GM23338 (cell line): ENCODE results near the gene RAD51B. TPM values are rescaled to one million over a fixed set of nuclear protein-coding genes. Genes with fewer than 3 reads are reported as not detected.

Source experiments
- ATAC-seq: fragments of 200-7000 bp; cut with Tn5 transposase; 3 replicates; pipeline ENCODE4 v1.9.1; 2020
- DNase-seq: peaks from one replicate; pipeline ENCODE4 v3.0.0-alpha.2; 2015; ENCODE audit warnings: low spot score
- H2AFZ ChIP-seq: fragments of 200-600 bp; sonication (generic); 2 replicates; pipeline ENCODE4 v1.8.0; 2016; ENCODE audit warnings: antibody characterized with exemption, mild to moderate bottlenecking, moderate library complexity
- H3F3A ChIP-seq: fragments of 200-600 bp; sonication (generic); replicated peaks from 2 replicates; pipeline ENCODE4 v1.8.0; 2017; ENCODE audit warnings: antibody characterized with exemption, mixed run types, low read depth
- H3K27ac ChIP-seq: fragments of 200-600 bp; sonication (generic); 2 replicates; pipeline ENCODE4 v1.6.1; 2016; ENCODE audit warnings: low read depth
- H3K27me3 ChIP-seq: fragments of 200-600 bp; sonication (generic); 2 replicates; pipeline ENCODE4 v1.8.0; 2016; ENCODE audit warnings: mild to moderate bottlenecking, mixed run types, moderate library complexity; ENCODE audit not compliant: insufficient read depth
- H3K36me3 ChIP-seq: fragments of 200-600 bp; sonication (generic); 2 replicates; pipeline ENCODE4 v1.8.0; 2016; ENCODE audit warnings: mild to moderate bottlenecking; ENCODE audit not compliant: insufficient read depth
- H3K4me1 ChIP-seq: fragments of 200-600 bp; sonication (generic); 2 replicates; pipeline ENCODE4 v1.8.0; 2016; ENCODE audit warnings: mild to moderate bottlenecking, moderate library complexity; ENCODE audit not compliant: insufficient read depth
- H3K4me2 ChIP-seq: fragments of 200-600 bp; sonication (generic); 2 replicates; pipeline ENCODE4 v1.7.1; 2017; ENCODE audit warnings: mixed run types
- H3K4me3 ChIP-seq: fragments of 200-600 bp; sonication (generic); 2 replicates; pipeline ENCODE4 v1.6.1; 2016; ENCODE audit warnings: mixed run types
- H3K79me2 ChIP-seq: fragments of 200-600 bp; sonication (generic); replicated peaks from 2 replicates; pipeline ENCODE4 v1.8.0; 2017; ENCODE audit warnings: mild to moderate bottlenecking; ENCODE audit not compliant: insufficient read depth
- H3K9me2 ChIP-seq: fragments of 200-600 bp; sonication (generic); 2 replicates; pipeline ENCODE4 v1.8.0; 2017; ENCODE audit not compliant: insufficient read depth
- H4K20me1 ChIP-seq: fragments of 200-600 bp; sonication (generic); replicated peaks from 2 replicates; pipeline ENCODE4 v1.8.0; 2017; ENCODE audit warnings: mild to moderate bottlenecking; ENCODE audit not compliant: insufficient read depth
- H3K27ac Mint-ChIP-seq: 2 replicates; pipeline ENCODE4 v1.8.0; 2020; ENCODE audit warnings: inconsistent platforms, mild to moderate bottlenecking, moderate library complexity, mixed read lengths
- H3K27me3 Mint-ChIP-seq: 3 replicates; pipeline ENCODE4 v1.8.0; 2022; ENCODE audit warnings: low read depth, mild to moderate bottlenecking, moderate library complexity, mixed read lengths, inconsistent platforms; ENCODE audit not compliant: insufficient read depth, poor library complexity
- H3K36me3 Mint-ChIP-seq: 3 replicates; pipeline ENCODE4 v1.8.0; 2021; ENCODE audit warnings: low read depth, mild to moderate bottlenecking, inconsistent platforms, moderate library complexity, mixed read lengths
- H3K4me1 Mint-ChIP-seq: 3 replicates; pipeline ENCODE4 v1.8.0; 2020; ENCODE audit warnings: mild to moderate bottlenecking, inconsistent platforms, mixed read lengths
- H3K4me3 Mint-ChIP-seq: 3 replicates; pipeline ENCODE4 v1.8.0; 2021; ENCODE audit warnings: moderate library complexity, mild to moderate bottlenecking, inconsistent platforms, mixed read lengths
- H3K9me3 Mint-ChIP-seq: 3 replicates; pipeline ENCODE4 v1.8.0; 2020; ENCODE audit warnings: moderate library complexity, mild to moderate bottlenecking, inconsistent platforms, mixed read lengths
- CREB1 ChIP-seq: fragments of 250-450 bp; sonication (Bioruptor Pico); IDR thresholded peaks from 2 replicates; pipeline ENCODE4 v1.5.0; 2020; ENCODE audit warnings: low read depth, mild to moderate bottlenecking, moderate library complexity
- EZH2 ChIP-seq: fragments of 200-600 bp; sonication (generic); IDR thresholded peaks from one replicate; pipeline ENCODE4 v1.8.0; 2017; ENCODE audit warnings: antibody characterized with exemption, mild to moderate bottlenecking, low read depth; ENCODE audit not compliant: unreplicated experiment
- NANOG ChIP-seq: IDR thresholded peaks from 2 replicates; pipeline ENCODE4 v1.6.1; 2016; ENCODE audit warnings: antibody characterized with exemption, borderline replicate concordance
- POLR2AphosphoS5 ChIP-seq: IDR thresholded peaks from 2 replicates; pipeline ENCODE4 v1.6.1; 2016; ENCODE audit warnings: antibody characterized with exemption, low read depth
- STAT1 ChIP-seq: IDR thresholded peaks from one replicate; pipeline ENCODE4 v1.6.1; 2016; ENCODE audit warnings: antibody characterized with exemption; ENCODE audit not compliant: unreplicated experiment
- ZNF114 ChIP-seq: fragments of 250-450 bp; sonication (Bioruptor Pico); IDR thresholded peaks from 2 replicates; pipeline ENCODE4 v1.5.0; 2020; ENCODE audit warnings: mild to moderate bottlenecking, moderate library complexity
- polyA plus RNA-seq: library from polyadenylated mRNA; unstranded; fragments of >200 nt; fragmentation: Nextera tagmentation; extraction: Ambion mirVana; gene quantifications from 2 replicates; pipeline ENCODE4 v1.2.1, GENCODE V29; 2016
- total RNA-seq: library from RNA; depleted of rRNA; stranded (reverse); fragments of >200 nt; shearing (Covaris generic); gene quantifications from 2 replicates; pipeline ENCODE4 v1.2.3, GENCODE V29; 2014
- TF ChIP-seq, protein P1 (sequence below), 2 experiments: fragments of 200-600 bp in 1 of 2; sonication (generic) in 1 of 2; conservative IDR thresholded peaks; 2 replicates each; pipeline versions ENCODE4 v1.5.1 to v1.6.1; 2016 to 2017; ENCODE audit warnings: antibody characterized with exemption in 2 of 2, low read depth in 2 of 2, mild to moderate bottlenecking in 2 of 2, moderate library complexity in 1 of 2
- TF ChIP-seq, protein P2 (sequence below): fragments of 250-450 bp; sonication (Bioruptor Pico); IDR thresholded peaks from 2 replicates; pipeline ENCODE4 v1.5.0; 2020; ENCODE audit warnings: mild to moderate bottlenecking, moderate library complexity

RAD51B gene
- total and polyA plus RNA-seq, 2 experiments from 2014 or later, result 15.7 to 29.1 TPM

DNA sequence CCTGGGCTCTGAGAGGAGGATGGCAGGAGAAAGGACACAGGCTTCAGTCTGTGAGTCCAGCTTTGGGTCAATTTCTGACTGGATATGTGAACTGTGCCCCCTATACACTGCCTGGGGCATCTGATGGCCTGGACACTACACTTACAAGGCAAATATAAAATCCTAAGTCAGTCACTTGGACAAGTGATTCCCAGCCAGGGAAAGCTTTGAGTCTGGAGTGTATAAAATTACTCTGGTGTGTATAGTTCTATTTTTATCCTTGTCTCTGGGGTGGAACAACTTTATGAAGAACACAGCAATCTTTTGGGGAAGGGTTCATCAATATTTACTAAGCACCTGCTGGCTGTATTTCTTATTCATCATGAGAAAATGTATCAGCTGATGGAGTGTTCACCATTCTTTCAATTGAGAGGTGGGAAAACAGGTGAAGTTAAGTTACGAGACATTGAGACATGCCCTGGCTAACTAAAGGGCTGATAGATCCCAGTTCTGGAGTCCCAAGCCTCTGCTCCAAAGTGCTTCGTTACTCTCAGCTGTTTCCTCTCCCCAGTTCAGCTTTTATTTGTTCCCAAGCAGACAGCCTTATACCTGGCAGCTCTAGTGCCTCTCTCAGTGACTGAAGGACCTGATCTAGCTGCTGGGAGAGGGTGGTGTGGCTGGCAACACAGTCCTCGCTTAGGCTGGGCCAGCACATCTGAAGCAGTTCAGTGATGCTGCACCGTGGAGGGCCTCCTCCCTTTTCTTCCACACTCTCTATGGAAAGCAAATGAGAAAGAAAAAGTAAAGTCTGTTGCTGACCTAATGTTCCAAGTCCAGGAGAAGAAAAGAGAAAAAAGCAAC lies 34.1 kb upstream of the RAD51B start:
- no peaks in the 10 kb centered on the region for H3K79me2 ChIP-seq
- H3K27me3 Mint-ChIP-seq, result no peaks in the 10 kb centered on the region
- no peaks in the 10 kb centered on the region for H3K4me1 Mint-ChIP-seq
- H3K27ac ChIP-seq, result no peak overlapping the region
- no peak overlapping the region for H3K27ac Mint-ChIP-seq
- DNase-seq (no peak), ATAC-seq (no peak)
- H4K20me1 ChIP-seq, result peaks cover 4% of the 10 kb centered on the region; the same call in 1 of the 2 replicates
- H3K4me2 ChIP-seq, result no peak overlapping the region
- H3K9me2 ChIP-seq, result no peaks in the 10 kb centered on the region
- no peaks in the 10 kb centered on the region for H3F3A ChIP-seq
- peaks cover 71% of the 10 kb centered on the region for H3K36me3 Mint-ChIP-seq
- H3K27me3 ChIP-seq, result no peaks in the 10 kb centered on the region
- no peaks in the 10 kb centered on the region for H3K9me3 Mint-ChIP-seq
- peaks cover 59% of the 10 kb centered on the region for H3K36me3 ChIP-seq
- no peak overlapping the region for H3K4me3 Mint-ChIP-seq
- H3K4me3 ChIP-seq, result no peak overlapping the region
- H2AFZ ChIP-seq, result no peak overlapping the region
- H3K4me1 ChIP-seq, result no peaks in the 10 kb centered on the region
- TF ChIP-seq EZH2, result no peak
- TF ChIP-seq, protein P1, sequence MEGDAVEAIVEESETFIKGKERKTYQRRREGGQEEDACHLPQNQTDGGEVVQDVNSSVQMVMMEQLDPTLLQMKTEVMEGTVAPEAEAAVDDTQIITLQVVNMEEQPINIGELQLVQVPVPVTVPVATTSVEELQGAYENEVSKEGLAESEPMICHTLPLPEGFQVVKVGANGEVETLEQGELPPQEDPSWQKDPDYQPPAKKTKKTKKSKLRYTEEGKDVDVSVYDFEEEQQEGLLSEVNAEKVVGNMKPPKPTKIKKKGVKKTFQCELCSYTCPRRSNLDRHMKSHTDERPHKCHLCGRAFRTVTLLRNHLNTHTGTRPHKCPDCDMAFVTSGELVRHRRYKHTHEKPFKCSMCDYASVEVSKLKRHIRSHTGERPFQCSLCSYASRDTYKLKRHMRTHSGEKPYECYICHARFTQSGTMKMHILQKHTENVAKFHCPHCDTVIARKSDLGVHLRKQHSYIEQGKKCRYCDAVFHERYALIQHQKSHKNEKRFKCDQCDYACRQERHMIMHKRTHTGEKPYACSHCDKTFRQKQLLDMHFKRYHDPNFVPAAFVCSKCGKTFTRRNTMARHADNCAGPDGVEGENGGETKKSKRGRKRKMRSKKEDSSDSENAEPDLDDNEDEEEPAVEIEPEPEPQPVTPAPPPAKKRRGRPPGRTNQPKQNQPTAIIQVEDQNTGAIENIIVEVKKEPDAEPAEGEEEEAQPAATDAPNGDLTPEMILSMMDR (conservative IDR thresholded peaks at IDR 0.05; ENCODE audit: low read depth in 2 of 2), result no peak
- no peak for TF ChIP-seq CREB1 (CRISPR knock-in tag)
- TF ChIP-seq ZNF114 (CRISPR knock-in tag), result no peak
- TF ChIP-seq STAT1, result no peak
- no peak for TF ChIP-seq NANOG

DNA sequence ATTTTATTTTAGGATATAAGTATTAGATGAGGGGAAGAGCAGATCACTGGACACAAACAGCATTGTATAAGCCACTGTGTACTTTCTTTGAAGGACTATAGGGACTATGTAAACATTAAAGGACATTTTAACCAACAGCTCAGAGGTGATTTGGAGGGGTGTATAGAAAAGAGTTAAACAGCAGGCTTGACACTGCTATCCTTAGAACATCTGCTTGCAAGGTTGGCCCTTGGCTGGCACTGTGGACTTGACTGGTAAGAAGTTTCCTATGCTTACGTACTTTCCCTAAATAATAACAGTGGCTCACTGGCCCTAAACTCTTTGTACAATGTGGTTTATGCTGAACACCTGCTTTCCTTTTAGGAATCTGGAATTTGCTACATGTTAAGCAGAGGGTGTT lies 31.9 kb upstream of the RAD51B start:
- H3K4me2 ChIP-seq, result no peak overlapping the region
- no peaks in the 10 kb centered on the region for H3F3A ChIP-seq
- H3K27me3 ChIP-seq, result no peaks in the 10 kb centered on the region
- H3K4me1 ChIP-seq, result no peaks in the 10 kb centered on the region
- H3K27ac ChIP-seq, result no peak overlapping the region
- no peak overlapping the region for H3K4me3 ChIP-seq
- no peak overlapping the region for H2AFZ ChIP-seq
- H3K4me3 Mint-ChIP-seq, result no peak overlapping the region
- no peaks in the 10 kb centered on the region for H3K9me3 Mint-ChIP-seq
- H3K27me3 Mint-ChIP-seq, result no peaks in the 10 kb centered on the region
- no peaks in the 10 kb centered on the region; the same call in 1 of the 2 replicates for H4K20me1 ChIP-seq
- no peak for DNase-seq
- H3K27ac Mint-ChIP-seq, result no peak overlapping the region
- H3K9me2 ChIP-seq, result no peaks in the 10 kb centered on the region
- H3K4me1 Mint-ChIP-seq, result no peaks in the 10 kb centered on the region
- no peak for ATAC-seq
- peaks cover 47% of the 10 kb centered on the region for H3K36me3 ChIP-seq
- H3K79me2 ChIP-seq, result no peaks in the 10 kb centered on the region
- H3K36me3 Mint-ChIP-seq, result peaks cover 62% of the 10 kb centered on the region
- TF ChIP-seq, protein P2, sequence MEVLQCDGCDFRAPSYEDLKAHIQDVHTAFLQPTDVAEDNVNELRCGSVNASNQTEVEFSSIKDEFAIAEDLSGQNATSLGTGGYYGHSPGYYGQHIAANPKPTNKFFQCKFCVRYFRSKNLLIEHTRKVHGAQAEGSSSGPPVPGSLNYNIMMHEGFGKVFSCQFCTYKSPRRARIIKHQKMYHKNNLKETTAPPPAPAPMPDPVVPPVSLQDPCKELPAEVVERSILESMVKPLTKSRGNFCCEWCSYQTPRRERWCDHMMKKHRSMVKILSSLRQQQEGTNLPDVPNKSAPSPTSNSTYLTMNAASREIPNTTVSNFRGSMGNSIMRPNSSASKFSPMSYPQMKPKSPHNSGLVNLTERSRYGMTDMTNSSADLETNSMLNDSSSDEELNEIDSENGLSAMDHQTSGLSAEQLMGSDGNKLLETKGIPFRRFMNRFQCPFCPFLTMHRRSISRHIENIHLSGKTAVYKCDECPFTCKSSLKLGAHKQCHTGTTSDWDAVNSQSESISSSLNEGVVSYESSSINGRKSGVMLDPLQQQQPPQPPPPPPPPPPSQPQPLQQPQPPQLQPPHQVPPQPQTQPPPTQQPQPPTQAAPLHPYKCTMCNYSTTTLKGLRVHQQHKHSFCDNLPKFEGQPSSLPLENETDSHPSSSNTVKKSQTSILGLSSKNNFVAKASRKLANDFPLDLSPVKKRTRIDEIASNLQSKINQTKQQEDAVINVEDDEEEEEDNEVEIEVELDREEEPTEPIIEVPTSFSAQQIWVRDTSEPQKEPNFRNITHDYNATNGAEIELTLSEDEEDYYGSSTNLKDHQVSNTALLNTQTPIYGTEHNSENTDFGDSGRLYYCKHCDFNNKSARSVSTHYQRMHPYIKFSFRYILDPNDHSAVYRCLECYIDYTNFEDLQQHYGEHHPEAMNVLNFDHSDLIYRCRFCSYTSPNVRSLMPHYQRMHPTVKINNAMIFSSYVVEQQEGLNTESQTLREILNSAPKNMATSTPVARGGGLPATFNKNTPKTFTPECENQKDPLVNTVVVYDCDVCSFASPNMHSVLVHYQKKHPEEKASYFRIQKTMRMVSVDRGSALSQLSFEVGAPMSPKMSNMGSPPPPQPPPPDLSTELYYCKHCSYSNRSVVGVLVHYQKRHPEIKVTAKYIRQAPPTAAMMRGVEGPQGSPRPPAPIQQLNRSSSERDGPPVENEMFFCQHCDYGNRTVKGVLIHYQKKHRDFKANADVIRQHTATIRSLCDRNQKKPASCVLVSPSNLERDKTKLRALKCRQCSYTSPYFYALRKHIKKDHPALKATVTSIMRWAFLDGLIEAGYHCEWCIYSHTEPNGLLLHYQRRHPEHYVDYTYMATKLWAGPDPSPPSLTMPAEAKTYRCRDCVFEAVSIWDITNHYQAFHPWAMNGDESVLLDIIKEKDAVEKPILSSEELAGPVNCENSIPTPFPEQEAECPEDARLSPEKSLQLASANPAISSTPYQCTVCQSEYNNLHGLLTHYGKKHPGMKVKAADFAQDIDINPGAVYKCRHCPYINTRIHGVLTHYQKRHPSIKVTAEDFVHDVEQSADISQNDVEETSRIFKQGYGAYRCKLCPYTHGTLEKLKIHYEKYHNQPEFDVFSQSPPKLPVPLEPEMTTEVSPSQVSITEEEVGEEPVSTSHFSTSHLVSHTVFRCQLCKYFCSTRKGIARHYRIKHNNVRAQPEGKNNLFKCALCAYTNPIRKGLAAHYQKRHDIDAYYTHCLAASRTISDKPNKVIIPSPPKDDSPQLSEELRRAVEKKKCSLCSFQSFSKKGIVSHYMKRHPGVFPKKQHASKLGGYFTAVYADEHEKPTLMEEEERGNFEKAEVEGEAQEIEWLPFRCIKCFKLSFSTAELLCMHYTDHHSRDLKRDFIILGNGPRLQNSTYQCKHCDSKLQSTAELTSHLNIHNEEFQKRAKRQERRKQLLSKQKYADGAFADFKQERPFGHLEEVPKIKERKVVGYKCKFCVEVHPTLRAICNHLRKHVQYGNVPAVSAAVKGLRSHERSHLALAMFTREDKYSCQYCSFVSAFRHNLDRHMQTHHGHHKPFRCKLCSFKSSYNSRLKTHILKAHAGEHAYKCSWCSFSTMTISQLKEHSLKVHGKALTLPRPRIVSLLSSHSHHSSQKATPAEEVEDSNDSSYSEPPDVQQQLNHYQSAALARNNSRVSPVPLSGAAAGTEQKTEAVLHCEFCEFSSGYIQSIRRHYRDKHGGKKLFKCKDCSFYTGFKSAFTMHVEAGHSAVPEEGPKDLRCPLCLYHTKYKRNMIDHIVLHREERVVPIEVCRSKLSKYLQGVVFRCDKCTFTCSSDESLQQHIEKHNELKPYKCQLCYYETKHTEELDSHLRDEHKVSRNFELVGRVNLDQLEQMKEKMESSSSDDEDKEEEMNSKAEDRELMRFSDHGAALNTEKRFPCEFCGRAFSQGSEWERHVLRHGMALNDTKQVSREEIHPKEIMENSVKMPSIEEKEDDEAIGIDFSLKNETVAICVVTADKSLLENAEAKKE (CRISPR knock-in tag), result no peak
- TF ChIP-seq POLR2AphosphoS5 (no peak), NANOG (no peak)
- TF ChIP-seq, protein P1 (conservative IDR thresholded peaks at IDR 0.05; ENCODE audit: low read depth in 2 of 2), result no peak
